NCI-H2029 (cell line): Measurements from ENCODE around the gene SOCS1.
"Not testable (repeated sequence)": the region's sequence is repeated elsewhere in the genome, so short reads cannot be mapped to it uniquely, and the experiment has no call there.

ENCODE experiments used
- DNase-seq: peaks from one replicate; lab custom pipeline; 2025; lab: John Stamatoyannopoulos, UW

Gene SOCS1

GRCh38 chr16:11224894-11225676 lies 30.9 kb downstream of the SOCS1 start:
- no peak for DNase-seq

DNA sequence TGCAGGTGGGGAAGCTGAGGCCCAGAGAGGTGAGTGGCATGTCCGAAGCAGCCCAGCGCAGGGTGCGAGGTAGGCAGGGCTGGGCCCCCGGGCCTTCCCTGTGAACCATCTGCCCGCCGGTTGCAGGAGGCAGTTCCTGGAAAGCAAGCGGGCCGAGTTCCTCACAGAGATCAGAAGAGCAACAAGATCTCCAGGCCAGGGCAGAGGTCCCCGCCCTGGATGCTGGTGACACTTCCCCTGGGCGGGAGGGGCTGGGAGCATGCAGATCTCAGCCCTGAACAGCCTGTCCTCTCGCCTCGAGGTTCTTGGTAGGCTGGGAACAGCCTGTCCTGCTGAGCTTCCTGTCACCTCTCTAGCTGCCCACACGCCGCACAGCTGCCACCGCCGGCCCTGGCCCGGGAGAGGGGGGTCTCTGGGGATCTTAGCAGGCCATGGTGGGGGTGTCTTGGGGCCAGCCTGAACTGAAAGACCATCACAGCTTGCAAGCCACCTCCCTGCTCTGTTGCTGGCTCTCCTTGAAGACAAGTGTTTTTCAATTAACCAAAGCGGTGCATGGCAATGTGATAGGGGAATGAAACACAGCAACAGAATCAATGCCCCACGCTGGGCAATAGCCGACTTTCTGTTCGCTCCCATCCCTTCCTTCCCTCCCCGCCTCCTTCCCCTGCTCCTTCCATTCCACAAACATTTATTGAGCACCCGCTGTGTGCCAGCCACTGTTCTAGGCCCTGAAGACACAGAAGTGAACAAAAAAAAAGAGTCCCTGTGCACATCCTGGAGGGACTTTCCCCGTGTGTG lies 31.7 kb downstream of the SOCS1 start:
- DNase-seq = no peak

GRCh38 chr16:11220507-11220906 lies 35.5 kb downstream of the SOCS1 start:
- not testable (repeated sequence) for DNase-seq

DNA sequence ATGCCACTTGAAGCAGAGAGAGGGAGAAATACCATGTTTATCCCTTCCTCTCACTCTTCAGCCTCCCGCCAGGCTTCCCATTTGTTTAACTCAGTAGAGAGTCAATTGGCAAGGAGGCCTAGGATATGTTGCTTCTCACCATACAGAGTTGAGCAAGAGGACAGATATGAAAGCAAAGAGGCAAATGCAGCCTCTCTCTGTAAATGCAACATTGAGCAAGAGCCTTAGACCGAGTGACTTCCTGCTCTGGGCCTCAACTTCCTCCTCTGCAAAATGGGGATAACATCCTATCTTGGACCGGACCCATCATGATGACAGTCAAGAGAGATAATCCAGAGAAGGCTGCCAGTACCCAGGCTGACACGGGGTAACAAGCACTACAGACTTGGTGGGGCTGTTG lies 36.8 kb downstream of the SOCS1 start:
- no peak for DNase-seq

- no peak for DNase-seq
Measured at GRCh38 chr16:11218604-11218962, 37.4 kb downstream of the SOCS1 start.

- DNase-seq = no peak
Measured at GRCh38 chr16:11217651-11218603, 38.1 kb downstream of the SOCS1 start.

- no peak for DNase-seq
Measured at GRCh38 chr16:11215935-11216556, 40.0 kb downstream of the SOCS1 start.

DNA sequence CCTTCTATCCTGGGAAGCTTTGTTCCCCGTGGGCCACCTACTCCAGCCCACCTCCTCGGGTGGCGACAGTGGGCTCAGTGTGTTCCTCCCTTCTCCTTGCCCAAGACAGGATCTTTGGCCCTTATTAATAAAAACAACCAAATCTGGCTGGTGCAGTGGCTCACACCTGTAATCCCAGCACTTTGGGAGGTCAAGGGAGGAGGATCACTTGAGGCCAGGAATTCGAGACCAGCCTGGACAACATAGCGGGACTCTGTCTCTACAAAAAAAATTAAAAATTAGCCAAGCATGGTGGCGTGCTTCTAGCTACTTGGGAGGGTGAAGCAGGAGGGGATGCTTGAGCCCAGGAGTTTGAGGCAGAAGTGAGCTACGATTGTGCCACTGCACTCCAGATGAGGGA lies 42.2 kb downstream of the SOCS1 start:
- DNase-seq = no peak

- DNase-seq = no peak
Measured at GRCh38 chr16:11213373-11213772, 42.6 kb downstream of the SOCS1 start.

DNA sequence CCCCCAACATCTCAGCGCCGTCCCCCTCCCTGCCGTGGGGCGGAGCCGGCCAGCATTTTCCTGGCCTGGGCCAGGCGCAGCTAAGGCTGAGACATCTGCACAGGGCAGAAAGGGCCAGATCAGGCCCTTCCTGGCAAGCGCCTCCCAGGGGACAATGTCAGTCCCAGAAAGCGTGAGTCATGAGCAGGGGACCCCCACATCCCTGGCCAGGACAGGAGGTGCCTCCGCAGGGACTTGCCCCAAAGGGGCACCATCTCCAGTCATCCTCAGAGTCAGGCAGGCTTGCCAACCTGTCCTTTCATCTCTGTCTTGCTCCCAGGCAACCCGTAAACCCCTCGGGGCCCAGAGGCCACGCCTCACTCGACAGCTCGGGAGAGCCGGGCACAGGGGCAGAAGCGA lies 43.2 kb downstream of the SOCS1 start:
- no peak for DNase-seq

DNA sequence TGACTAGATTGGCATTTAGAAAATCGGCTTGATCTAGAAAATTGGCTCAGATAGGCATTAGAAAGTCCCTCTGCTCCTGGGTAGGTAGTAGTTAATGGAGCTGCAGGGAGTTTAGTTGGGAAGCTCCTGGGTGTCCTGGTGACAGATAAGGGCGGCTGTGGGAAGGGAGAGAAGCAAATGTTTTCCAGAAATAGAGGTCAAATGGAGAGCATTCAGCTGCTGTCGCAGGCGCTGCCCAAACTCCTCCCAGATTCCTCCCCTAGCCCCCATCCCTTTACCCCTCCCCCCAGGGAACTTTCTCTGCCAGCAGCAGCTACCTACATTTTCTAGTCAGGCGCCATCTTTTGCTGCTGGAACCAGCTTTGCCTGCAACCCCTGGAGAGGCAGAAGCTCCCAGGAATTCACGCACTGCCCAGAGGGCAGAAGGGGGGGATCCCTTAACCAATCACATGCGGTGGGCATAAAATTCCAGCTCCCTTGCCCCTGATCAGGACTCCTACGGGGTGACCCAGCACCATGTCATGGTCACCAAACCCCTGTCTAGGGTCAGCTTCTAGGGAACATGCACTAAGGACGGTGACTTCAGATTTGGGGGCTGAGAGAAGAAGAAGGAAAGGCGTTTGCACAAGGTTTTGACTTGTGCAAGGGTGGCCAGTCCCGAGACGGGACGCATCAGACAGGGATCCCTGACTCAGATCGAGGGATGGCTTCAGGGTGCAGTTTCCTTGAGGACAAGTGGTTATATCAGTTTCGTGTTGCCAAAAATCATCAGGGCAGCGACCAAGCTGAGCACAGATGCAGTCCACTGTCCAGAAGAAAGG lies 43.8 kb downstream of the SOCS1 start:
- DNase-seq = no peak

DNA sequence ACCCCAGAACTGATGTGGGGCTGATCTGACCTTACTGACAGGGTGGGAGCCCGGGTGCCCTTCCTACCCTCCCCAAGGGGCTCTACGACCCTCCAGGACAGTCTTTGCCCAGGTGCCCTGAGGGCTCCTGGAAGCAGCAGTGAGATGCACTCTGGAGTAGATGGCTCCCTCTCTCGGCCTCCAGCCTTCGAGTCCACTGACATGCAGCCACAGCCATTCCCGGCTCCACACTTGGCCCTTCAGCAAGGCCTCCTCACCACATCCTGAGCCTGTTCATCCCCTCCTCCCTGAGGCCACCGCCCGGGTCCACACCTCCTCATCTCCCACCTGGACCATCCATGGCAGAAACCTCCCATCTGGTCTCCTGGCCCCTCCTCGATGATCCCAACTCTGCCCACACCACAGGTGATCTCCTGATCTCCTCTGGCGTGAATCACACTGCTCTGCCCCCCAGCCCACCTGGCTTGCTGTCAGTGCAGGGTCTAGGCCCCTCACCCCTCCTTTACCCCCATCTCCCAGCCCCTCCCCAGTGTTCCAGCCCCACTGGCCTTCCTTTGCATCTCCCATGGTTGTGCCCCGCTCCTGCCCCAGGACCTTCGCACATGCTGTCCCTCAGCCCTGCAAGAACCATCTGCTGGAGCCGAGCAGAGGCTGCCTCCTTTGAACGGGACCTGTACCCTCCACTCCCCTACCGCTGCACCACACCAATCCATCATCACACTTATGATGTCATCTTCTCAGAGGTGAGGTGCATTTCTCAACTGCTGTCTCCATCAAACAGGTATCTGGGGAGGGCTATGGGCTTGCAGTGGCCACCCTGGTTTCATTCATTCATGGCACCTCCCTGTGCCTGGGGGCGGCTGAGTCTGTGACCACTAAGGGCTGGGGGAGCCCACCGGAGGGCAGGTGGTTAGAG lies 44.7 kb downstream of the SOCS1 start:
- DNase-seq = no peak

DNA sequence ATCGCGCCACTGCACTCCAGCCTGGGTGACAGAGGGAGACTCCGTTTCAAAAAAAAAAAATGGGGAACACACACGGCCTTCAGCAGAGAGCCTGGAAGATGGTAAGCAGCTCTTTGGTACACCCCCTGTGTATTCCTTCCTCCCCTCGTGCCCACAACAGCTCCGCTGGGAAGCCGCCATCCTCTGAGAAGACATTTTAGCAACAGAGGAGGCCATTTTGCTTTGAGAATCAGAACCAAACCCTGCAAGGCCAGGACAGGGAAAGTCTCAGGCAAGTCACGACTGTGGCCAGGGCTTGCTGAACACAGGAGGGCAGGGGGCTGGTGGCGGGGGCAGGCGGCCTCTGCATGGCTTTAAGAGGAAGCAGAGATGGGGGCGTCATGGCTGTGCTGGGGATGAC lies 45.7 kb downstream of the SOCS1 start:
- DNase-seq = no peak

DNA sequence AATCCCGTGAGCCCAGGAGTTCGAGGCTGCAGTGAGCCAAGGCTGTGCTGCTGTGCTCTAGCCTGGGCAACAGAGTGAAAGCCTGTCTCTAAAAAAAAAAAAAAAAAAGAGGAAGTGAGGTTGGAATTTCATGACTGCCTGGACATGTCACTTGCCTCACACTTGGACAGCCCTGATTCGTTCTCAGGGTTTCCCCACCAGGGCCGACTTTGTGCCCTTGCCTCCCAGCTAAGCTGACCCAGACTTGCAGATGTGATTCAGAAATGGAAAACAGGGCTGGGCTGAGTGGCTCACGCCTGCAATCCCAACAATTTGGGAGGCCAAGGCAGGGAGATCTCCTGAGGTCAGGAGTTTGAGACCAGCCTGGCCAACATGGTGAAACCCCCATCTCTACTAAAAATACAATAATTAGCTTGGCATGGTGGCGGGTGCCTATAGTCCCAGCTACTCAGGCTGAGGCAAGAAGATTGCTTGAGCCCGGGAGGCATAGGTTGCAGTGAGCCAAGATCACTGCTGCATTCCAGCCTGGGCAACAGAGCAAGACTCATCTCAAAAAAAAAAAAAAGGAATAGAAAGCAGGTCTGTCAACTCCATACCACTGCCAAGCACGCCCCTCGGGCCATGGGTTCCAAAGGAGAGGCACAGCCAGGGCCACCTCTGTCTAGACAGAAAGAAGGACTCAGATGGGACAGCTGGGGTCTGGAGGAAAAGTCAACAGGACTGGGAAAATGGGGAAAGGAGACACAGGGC lies 46.9 kb downstream of the SOCS1 start:
- no peak for DNase-seq

GRCh38 chr16:11207646-11208045 lies 48.4 kb downstream of the SOCS1 start:
- DNase-seq = no peak

DNA sequence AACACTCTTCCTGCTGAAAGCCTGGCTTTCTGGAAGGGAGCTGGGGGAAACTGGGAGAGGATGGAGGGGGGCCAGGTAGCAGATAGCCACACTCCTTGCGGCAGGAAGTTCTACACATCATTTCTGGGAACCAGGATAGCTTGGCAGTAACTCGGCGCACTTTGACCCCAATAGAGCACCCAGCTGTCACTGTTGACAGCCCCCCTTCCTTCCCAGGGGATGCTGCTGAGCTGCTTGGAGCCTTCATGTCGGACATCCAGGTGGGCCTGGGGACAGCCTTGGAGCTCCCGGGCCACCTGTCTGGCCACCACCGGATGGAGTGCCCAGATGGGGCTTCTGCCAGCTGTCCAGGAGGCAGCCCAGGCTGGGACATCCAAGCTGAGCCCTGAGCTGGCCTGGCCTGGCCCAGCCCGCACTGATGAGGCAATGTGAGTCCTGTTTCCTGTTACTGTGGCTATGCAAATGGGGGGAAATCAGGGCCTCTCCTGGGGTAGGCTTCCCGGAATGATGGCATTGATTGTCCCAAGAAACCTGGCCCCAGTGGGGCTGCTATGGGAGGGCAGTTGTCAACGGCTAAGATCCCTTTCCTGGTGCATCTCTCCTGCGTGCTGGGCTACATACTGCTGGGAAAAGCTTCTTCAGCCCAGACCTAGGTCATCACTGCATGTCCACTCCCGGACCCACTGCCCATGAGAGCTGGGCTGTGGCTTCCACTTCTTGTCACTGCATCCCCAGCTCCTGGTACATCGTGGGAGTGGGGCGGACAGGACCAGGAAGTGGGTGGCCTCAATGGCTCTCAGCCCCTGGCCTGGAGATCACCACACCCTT lies 50.0 kb downstream of the SOCS1 start:
- no peak for DNase-seq

DNA sequence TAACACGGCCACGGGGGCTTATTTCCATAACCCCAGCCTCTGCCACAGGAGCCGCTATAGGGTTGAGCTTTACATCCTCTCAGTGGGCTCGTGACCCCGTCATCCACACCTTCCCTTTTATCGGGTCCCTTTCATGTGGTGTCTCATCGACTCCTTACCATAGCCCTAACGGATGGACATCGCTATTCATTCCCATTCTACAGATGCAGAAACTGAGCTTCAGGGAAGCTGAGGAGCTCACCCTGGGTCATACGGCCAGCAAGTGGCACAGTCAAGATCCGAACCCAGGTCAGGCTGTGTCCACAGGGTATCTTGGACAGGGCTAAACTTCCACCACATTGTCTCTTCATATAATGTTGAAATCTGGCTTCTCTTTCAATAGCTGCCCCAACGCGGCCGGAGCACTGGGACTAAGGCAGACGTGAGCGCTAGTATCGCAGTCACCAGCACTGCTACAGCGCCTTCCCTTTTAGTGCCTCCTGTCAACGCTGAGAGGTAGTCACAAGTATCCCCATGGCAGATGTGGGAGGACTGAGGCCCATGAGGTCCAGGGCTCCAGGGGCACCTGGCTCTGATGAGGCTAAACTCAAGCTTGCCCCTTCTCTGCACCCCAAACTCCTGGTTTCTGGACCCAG lies 50.8 kb downstream of the SOCS1 start:
- no peak for DNase-seq

DNA sequence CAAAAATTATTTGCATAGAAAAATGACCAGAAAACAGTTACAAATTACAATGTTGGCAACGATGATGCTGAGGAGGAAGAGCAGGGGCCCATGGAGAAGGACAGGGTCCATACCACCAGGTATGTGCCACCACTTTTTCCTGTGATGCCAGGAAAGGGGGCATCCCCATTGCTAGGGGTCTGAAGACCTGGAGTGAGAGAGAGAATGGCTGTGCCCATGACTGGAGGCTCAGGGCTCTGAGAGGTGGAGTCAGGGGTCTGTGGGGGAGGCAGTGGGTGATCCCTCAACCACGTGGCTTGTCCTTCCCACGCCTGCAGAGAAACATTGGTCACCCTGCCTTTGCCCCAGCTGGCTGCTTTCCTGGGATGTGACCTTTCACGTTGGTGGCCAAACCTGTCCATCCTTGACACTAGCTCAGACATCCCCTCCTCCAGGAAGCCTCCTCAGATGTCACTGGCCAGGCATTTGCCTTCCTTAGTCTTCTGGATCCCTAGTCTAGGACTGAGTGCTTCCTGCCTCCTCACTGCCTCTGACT lies 51.4 kb downstream of the SOCS1 start:
- no peak for DNase-seq
